PFSK-1 (cell line): ENCODE measurements around the gene PYGO2.

ENCODE experiments used
- FOXP2 ChIP-seq: optimal IDR thresholded peaks from 2 replicates; pipeline ENCODE3; 2011; ENCODE audit warnings: borderline replicate concordance, control low read depth, inconsistent platforms; ENCODE audit not compliant: insufficient read depth; ENCODE audit errors: extremely low read length, extremely low read depth
- POLR2AphosphoS5 ChIP-seq: IDR thresholded peaks from 2 replicates; pipeline ENCODE4 v1.6.1; 2012; ENCODE audit warnings: low read depth, mild to moderate bottlenecking, control low read depth, low read length, moderate library complexity
- REST ChIP-seq, 2 experiments: IDR thresholded peaks; 2 replicates each; pipeline versions ENCODE4 v1.6.1 to v1.8.0; 2011 to 2012; ENCODE audit warnings: low read depth in 2 of 2, low read length in 2 of 2, control low read depth in 1 of 2, inconsistent platforms in 1 of 2, mild to moderate bottlenecking in 1 of 2, moderate library complexity in 1 of 2; ENCODE audit not compliant: insufficient read depth in 1 of 2
- SIN3A ChIP-seq: IDR thresholded peaks from 2 replicates; pipeline ENCODE4 v1.6.1; 2012; ENCODE audit warnings: mild to moderate bottlenecking, low read length, moderate library complexity, borderline replicate concordance; ENCODE audit not compliant: insufficient read depth
- TAF1 ChIP-seq: IDR thresholded peaks from 2 replicates; pipeline ENCODE4 v1.6.1; 2012; ENCODE audit warnings: low read length, control low read depth, borderline replicate concordance; ENCODE audit not compliant: insufficient read depth

- TF ChIP-seq TAF1 (no peak), REST (IDR thresholded peaks at IDR 0.05; ENCODE audit: insufficient read depth in 1 of 2, low read depth in 2 of 2, low read length in 2 of 2) (no peak), POLR2AphosphoS5 (no peak), SIN3A (no peak), FOXP2 (no peak)
Measured at GRCh38 chr1:154966111-154966510, 4.5 kb upstream of the PYGO2 start.
